ENCODE data around the gene C17orf58.
"Not testable (repeated sequence)": the region's sequence is repeated elsewhere in the genome, so short reads cannot be mapped to it uniquely, and the experiment has no call there.

C17orf58 gene

DNA sequence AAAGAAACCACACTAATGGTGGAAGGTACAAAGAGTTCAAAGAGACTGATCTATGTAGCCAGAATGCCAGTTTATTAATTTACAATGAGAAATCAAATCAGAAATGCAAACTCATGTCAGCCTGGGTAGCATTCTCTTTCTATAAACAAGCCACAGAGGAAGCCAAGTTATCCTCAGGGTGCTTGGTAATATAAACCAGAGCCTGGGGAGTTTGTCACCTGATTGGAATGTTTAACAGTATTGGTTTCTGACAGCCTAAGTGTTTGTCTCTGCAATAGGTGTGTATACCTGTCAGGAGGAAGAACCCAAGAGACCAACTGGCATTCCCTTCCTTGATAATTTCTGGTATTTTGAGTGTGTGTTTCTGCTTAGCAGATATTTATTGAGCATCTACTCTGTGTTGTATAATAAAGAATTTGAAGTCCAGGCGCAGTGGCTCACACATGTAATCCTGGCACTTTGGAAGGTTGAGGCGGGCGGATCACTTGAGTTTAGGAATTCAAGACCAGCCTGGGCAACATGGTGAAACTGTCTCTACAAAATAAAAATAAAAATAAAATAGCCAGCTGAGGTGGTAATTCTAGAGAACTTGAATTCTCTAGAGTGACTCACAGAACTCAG lies 3.1 kb upstream of the C17orf58 start:
- no peak for DNase-seq (ENCODE audit: low read depth)

DNA sequence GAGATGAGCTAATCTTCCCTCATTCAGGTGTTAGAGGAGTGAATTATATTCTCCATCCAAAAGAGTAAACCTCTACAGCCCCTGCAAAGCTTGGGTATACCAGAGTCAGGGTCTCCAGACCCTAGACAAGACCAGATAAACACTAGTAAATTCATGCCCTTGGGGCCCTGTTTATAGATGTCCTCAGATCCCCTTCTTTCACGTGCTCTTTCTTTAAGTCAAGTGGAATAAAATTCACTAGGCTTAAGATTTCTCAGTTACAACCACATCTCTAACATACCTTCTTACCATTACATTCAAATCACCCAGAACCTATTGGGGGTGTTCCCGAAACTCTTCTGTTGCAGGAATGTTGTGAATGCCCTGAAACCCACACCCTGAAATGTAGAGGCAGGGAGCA lies 2.2 kb upstream of the C17orf58 start:
- no peak for DNase-seq (ENCODE audit: low read depth)

DNA sequence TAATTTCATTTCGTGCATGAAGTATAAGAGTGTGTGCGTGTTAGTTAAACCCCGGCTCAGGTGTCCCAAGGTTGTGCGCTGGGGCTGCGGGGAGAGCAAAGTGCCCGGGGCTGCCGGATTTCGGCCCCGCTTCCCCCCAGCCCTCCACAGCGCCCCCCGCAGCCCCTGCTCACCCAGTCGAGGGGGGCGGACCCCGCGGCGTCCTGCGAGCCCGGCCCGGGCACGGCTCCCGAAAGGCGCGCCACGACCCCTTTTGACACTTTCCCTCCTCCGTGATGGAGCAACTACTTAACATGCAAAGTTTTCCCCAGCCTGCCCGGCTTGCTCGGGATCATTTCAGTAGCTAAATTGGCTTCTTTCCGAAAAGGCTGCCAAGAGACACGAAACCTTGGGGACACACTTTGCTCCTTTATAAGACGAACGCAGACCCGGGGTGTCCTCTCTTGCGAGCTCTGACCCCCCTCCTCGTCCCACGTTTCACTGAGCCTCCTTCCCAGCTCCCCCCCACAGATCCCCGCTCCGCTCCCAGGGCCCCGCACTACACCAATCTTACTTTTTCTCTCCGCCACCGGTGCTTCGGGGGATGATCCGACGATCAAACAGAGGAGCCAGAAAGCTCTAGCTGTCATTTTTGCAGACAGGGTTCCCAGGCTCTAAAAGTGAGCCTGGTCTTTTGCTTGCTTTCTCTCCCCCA lies 552 bp downstream of the C17orf58 start:
- no peak for DNase-seq (ENCODE audit: low read depth)

DNA sequence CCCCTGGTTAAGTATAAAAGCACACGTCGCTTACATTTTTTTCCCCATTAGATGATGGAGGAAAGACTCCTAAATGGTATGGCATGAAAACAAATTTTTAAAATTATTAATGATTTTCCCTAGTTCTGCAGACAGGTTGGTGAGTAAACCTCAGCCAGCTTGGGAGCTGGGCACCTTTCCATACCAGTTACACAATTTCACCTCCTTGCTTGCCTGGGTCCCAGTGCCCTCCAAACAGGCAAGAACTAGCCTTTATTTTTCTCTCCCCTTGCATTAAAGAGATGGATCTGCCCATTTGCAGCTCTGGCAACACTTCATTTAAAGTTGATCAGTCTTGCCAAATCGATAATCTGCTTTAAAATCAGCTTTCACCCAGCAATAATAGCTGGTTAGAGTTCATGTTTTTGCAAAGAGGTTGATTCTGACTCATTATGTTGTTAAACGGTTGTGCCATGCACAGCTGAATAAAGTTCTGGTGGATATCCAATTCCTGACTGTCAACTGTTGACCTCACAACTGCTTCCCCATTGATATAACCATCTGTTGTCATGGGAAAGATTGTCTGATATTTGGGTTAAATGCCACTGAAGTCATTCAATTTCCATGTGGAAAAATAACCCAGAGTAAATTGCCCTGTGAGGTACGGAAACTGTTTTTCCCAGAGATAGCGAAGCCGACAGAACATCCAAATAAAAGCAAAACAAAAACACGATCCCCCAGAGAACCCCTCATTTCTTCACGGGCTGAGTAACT lies 1.3 kb downstream of the C17orf58 start:
- no peak for DNase-seq (ENCODE audit: low read depth)

DNA sequence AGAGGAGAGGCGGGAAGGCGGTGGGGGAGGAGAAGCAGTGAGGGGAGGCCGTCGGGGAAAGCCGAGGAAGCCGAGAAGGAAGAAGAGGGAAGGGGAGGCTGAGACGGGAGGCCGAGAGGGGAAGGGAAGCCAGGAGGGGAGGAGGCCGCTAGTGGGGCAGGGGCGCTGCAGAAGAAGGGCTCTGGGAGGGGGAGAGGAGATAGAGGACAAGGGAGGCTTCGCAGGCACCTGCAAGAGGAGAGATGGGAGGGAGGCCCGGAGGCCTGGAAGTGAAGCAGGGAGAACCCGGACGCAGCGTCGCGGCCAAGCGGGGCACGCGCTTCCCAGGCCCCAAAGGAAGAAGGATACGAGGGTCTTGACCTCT lies 2.3 kb downstream of the C17orf58 start:
- no peak for DNase-seq (ENCODE audit: low read depth)

DNA sequence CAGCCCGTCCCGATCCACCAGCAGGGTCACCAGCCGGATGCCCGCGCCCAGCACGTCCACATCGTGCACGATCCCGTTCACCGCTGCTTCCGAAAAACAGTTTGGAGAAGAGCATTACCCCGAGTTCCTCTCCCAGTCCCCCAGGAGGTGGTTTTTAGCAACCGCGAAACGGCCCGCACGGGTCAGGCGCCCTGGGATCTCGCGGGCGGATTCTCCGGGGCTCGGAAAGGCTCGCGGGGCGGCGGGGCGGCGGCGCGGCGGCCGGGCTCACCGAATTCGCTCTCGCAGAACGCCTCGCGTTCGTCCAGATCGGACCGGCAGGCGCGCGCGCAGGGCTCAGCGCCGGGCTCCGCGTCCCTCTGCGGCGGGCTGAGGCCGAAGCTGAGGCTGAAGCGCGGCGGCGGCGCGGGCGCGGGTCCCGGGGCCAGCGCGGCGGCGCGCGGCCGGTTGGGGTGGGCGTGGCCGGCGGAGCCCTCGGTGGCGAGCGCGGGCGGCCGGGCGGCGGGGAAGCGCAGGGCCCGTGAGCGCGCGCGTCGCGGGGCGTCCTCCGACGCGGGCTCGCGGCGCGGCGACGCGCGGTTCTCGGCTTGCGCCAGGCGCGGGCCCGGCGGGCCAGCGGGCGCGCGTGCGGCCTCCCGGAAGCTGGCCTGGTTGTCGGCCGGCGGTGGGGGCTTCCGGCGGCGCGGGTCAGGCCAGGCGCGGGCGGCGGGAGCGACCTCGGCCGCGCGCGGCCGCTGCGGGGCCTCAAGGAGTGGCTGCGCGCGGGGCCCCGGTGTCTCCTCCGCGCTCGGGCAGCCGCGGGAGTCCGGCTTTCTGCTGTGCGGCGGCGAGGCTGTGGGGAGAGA lies 2.9 kb downstream of the C17orf58 start:
- peak; percentile 58 for DNase-seq (ENCODE audit: low read depth)

DNA sequence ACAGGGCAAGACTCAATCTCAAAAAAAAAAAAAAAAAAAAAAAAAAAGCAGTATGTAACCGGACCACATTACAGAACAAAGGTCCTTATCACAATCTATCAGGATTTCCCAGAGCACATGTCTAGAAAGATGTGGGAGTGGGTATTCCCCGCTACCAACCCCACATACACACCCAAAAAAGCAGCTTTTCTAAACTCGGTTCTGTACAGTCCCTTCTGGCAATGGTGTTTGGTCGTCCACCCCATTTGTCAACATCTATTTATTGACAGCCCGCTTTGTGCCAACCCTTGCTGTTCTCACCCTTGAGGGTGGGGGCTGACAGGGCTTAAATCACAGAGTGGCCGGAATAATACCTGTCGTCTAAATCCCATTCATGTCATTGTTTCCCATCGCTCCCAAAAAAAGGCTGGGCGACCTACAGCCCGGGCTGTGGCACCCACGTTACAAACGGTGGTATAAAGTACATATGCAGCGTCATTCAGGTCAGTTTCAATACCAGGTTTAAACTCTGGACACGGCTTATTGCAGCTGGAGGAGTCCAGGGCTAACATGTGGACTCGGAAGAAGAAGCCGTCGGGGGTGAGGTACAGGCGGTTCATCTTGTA lies 3.6 kb downstream of the C17orf58 start:
- peak; percentile 41 for DNase-seq (ENCODE audit: low read depth)

DNA sequence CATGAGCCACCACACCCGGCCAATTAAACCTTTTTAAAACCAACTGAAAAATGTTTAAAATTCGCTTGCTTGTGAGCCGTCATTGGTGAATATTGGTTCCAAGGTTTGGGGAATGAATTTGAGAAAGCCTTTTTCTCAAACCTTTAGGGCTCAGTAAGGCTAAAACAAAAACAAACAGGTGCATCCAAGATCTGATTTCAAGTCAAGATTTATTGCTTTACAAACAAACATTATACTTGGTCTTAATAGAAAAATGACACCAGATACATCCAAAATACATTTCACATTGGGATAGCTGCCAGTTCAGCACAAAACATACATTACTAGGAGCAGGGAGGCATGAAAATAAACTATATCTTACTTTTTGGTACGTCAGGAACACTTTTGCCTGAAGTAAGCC lies 5.4 kb downstream of the C17orf58 start:
- DNase-seq (ENCODE audit: low read depth), result no peak

DNA sequence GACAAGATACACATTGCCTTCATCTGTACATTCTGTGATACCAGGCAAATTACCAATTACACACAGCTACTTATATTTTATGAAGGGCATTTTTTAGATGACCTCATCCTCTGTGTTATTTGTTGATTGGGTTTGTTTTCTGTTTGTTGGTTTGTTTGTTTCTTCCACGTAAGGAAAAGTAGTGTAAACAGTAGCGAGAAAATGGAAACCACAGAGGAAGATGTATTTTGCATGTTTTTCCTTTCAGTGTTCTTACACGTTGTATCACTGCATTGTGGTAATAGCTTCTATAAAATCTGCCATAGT lies 12.9 kb downstream of the C17orf58 start:
- no peak for DNase-seq (ENCODE audit: low read depth)

DNA sequence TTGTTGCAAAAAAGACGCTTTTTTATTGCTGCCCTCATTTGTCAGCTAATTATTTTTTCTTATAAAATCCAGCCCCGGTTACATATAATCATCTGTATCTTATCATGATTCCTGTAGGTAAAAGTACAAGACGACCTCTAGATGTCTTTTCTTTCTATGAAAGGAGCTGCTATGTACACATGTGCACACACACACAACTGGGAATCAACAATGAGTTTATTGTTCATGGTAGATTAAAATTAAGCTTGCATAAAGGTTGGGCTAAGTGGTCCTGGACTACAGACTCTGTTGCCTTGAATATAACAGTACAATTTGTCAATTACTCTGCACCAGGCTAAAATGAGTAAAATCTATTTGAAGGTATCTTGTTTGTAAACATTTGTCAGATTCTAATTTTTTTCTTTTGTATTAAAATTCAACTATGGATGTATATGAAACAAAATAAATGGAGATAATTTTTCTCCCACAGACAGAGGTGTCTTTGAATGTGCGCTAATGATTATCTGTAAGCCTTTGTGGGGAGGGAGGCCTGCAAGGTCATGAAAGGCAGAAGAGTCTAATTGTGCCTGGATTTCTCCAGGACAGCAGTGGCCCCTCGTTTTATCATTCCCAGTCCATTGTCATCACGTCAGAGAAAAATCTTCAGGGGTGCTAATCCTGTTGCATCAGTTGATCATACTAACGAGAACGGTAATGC lies 13.4 kb downstream of the C17orf58 start:
- DNase-seq (ENCODE audit: low read depth), result no peak

DNA sequence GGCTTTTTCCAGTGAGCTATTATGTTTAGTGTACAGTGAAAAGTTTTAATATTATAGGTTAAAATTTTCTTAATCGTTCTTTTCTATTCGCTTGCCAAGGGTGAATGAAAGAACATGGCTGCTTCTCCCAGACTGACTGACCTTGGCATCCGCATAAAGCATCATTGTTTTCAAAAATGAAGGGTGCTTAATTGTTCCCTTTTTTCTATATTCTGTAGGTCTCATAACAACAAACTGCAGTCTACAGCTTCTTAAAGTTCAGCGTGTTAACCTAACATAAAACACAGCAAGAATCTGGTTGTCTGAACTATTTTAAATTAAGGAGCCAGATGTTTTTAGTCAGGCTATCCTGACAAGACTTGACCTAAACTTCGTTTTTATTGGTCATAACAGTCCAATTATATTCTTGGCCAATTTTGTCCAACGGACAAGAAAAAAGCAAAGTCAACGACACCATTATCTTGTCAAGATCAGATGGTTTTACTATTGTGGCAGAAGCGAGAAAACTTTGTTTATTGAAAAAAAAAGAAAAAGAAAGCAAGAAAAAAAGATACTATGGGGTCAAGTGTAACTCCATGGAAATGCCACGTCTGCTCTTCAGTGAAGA lies 14.1 kb downstream of the C17orf58 start:
- no peak for DNase-seq (ENCODE audit: low read depth)

DNA sequence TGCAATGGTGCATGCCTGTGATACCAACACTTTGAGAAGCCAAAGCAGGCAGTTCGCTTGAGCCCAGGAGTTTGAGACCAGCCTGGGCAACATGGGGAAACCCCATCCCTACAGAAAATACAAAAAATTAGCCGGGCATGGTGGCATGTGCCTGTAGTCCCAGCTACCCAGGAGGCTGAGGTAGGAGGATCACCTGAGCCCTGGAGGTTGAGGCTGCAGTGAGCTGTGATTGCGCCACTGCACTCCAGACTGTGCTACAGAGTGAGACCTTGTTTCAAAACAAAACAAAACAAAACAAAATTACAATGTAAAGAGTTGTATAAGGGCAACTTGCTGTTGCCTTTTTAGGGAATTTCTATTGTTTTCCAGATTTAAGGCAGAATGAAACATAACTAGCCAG lies 15.4 kb downstream of the C17orf58 start:
- DNase-seq (ENCODE audit: low read depth), result not testable (repeated sequence)

DNA sequence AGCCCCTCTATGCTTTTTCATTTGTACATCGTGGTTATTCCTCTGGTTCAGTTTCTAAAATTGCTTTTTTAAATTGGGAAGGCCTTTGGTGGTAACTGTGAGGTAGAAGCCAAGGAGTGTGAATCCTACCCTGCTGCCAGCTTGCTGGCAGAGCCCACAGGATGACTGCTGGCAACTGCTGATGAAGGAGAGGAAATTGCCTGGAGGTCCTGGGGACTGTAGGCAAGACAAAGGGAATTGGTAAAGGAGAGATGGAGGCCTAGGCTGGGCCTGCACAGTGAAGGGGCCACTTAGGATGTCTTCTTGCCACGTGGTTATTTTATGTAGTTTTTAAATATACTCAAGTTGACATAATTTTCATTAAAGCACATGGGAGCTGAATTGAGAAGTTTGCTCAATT lies 15.8 kb downstream of the C17orf58 start:
- no peak for DNase-seq (ENCODE audit: low read depth)

DNA sequence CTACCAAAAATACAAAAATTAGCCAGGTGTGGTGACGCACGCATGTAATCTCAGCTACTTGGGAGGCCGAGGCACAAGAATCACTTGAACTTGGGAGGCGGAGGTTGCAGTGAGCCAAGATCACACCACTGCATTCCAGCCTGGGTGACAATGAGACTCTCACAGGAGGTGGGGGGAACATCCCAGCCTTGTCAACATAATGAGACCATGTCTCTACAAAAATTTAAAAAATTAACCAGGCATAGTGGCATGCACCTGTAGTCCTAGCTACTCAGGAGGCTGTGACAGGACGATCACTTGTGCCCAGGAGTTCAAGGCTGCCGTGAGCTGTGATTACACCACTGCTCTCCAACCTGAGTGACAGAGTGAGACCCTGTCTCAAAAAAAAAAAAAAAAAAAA lies 20.0 kb downstream of the C17orf58 start:
- DNase-seq (ENCODE audit: low read depth), result not testable (repeated sequence)

DNA sequence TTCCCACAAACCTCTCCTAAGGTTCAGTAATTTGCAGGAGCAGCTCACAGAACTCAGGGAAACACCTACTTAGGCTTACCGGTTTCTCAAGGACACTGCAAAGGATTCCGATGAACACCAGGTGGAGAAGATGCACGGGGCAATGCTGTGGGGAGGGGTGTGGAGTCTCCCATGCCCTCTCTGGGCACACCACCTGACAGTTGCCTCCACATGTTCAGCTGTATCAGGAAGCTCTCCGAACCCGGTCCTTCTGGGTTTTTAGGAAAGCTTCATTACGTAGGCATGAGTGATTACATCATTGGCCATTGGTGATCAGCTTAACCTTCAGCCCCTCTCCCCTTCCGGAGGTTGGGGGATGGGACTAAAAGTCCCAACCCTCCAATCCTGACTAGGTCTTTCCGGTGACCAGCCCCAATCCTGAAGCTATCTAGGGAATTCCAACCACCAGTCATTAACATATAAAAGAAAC lies 21.6 kb downstream of the C17orf58 start:
- DNase-seq (ENCODE audit: low read depth), result no peak

DNA sequence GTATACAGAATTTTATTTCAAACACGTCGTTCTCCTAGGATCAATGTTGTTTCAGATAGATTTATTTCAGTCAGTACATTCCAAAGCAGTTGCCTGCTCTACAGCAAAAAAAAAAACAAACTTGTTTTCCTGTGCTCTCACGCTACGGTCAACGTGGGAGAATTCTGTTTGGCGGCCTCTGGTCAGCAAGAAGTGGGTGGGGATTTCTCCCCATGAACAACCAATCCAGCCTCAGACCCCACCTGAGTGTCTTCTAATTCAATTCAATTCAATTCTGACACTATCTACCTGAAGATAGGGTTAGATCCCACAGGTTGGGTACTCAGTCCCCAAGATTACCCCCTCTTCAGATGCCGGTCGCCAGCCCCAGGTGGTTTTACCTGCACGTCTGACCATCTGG lies 22.1 kb downstream of the C17orf58 start:
- DNase-seq (ENCODE audit: low read depth), result no peak

DNA sequence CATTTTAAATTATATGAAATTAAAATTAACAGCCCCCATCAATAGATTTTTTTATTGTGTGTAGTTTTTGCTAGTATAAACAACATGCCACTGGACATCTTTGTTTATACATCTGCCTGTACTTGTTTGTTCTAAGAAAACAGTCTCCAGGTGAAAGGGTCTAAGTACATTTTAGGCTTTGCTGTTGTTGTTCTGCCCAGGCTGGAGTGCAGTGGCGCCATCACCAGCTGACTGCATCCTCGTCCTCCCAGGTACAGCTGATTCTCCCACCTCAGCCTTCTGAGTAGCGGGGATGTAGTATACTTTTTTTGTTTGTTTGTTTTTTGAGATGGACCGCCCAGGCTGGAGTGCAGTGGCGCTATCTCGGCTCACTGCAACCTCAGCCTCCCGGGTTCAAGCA lies 25.5 kb downstream of the C17orf58 start:
- DNase-seq (ENCODE audit: low read depth), result no peak

DNA sequence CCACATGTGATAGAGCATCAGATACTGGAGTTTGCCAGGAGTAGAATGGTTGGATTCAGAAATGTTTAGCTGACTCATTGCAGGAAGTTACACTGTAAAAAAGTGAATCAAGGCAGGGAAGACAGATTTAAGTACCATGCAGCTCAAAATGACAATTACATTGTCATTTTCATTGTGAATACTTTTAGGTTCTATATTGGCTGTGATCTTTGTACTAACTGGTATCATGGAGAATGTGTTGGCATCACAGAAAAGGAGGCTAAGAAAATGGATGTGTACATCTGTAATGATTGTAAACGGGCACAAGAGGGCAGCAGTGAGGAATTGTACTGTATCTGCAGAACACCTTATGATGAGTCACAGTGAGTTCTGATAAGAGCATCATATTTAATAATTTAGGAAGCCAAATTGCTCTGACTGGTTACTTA lies 33.1 kb downstream of the C17orf58 start:
- peak; percentile 54 for DNase-seq (ENCODE audit: low read depth)

DNA sequence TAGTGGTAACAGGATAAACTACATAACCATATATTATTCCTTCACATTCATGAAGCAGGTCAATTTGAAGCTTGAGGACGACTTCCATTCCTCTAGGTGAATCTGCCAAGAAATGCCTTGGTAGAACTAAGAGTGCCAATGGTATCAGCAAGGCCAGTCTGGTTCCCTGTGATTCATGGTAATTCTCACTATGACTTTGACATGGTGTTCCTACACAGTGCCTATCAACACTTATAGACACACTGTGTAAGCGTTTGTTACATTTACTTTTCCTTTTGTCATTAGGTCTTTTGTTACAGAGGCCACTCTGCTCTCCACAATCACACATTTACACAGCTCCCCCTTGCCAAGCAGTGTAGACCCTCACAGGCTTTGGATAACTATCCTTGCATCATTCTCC lies 34.1 kb downstream of the C17orf58 start:
- not testable (repeated sequence) for DNase-seq (ENCODE audit: low read depth)

DNA sequence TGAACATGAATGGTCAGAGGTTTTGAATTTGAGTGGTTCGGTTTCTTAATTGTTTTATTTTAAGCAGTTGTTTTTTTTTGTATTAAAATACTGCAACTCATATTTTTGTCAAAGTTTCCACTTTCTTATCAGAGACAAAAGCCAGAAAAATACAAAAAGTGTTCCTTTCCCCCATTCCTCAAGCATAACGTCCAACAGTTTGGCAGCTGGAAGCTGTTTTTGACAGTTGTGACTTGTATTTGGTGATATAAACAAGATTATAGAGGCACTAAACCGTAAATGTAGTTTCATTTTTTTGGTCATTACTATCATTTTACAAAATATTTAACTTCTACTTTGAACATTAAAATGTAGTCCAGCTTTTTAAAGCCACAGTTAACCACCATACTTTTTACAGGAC lies 36.0 kb downstream of the C17orf58 start:
- not testable (repeated sequence) for DNase-seq (ENCODE audit: low read depth)

DNA sequence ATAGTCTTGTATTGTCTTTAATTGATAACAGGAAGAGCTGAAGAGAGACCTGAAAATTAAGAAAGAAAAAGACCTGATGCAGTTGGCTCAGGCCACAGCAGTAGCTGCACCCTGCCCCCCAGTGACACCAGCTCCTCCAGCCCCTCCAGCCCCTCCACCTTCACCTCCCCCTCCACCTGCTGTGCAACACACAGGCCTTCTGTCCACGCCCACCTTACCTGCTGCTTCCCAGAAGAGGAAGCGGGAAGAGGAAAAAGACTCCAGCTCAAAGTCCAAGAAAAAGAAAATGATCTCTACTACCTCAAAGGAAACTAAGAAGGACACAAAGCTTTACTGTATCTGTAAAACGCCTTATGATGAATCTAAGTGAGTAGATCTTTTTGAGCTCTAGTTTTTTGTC lies 36.8 kb downstream of the C17orf58 start:
- no peak for DNase-seq (ENCODE audit: low read depth)
